Spleen (tissue), 11 donors: ENCODE data around the gene KDM1B. TPM values are rescaled to one million over a fixed set of nuclear protein-coding genes. Genes with fewer than 3 reads are reported as not detected.

Experiments
- DNase-seq: peaks from one replicate; pipeline ENCODE4 v3.0.0-alpha.2; 2020
- H3K27ac ChIP-seq, 8 donors: fragments of 200-600 bp; sonication (generic) in 7 of 8; 1 replicate in 4 of 8; 2 replicates in 4 of 8; pipeline versions ENCODE4 v1.5.0 to v1.8.0; 2016 to 2021; ENCODE audit warnings: inconsistent platforms in 4 of 8, mild to moderate bottlenecking in 4 of 8, moderate library complexity in 1 of 8
- H3K27me3 ChIP-seq, 7 donors: fragments of 200-600 bp; sonication (generic) in 6 of 7; replicated peaks in 1 of 7; 1 replicate in 4 of 7; 2 replicates in 3 of 7; pipeline versions ENCODE4 v1.5.0 to v1.8.0; 2016 to 2021; ENCODE audit warnings: inconsistent platforms in 3 of 7, mild to moderate bottlenecking in 1 of 7
- H3K36me3 ChIP-seq, 6 donors: fragments of 200-600 bp; sonication (generic) in 5 of 6; 1 replicate in 4 of 6; 2 replicates in 2 of 6; pipeline versions ENCODE4 v1.5.0 to v1.8.0; 2016 to 2021; ENCODE audit warnings: inconsistent platforms in 2 of 6
- H3K4me1 ChIP-seq, 6 donors: fragments of 200-600 bp; sonication (generic) in 5 of 6; 1 replicate in 3 of 6; 2 replicates in 3 of 6; pipeline versions ENCODE4 v1.5.0 to v1.8.0; 2016 to 2021; ENCODE audit warnings: inconsistent platforms in 3 of 6
- H3K4me3 ChIP-seq, 8 donors: fragments of 200-600 bp; sonication (generic) in 7 of 8; 1 replicate in 4 of 8; 2 replicates in 4 of 8; pipeline versions ENCODE4 v1.5.0 to v1.8.0; 2016 to 2021; ENCODE audit warnings: inconsistent platforms in 4 of 8, mild to moderate bottlenecking in 4 of 8, moderate library complexity in 2 of 8
- H3K9me3 ChIP-seq, 8 donors: fragments of 200-600 bp; sonication (generic) in 7 of 8; 1 replicate in 4 of 8; 2 replicates in 4 of 8; pipeline versions ENCODE4 v1.5.0 to v1.8.0; 2016 to 2021; ENCODE audit warnings: inconsistent platforms in 4 of 8
- POLR2A ChIP-seq, 3 donors: fragments of 450-650 bp; IDR thresholded peaks; one replicate each; pipeline ENCODE4 v1.5.1; 2017; ENCODE audit warnings: antibody characterized with exemption in 3 of 3, mild to moderate bottlenecking in 1 of 3
- POLR2AphosphoS5 ChIP-seq, 3 donors: sonication (generic); formaldehyde crosslinking; IDR thresholded peaks; one replicate each; pipeline ENCODE4 v1.5.1; 2017; ENCODE audit warnings: antibody characterized with exemption in 3 of 3
- WGBS, 5 donors: extraction: QIAGEN DNeasy Blood & Tissue Kit in 3 of 5; methylation state at CpG; one replicate each; pipeline versions ENCODE4 v1.1.5 to v1.1.7; 2013 to 2018; 5-methylcytosine and 5-hydroxymethylcytosine counted together
- intact Hi-C: fragments of 100-400 bp; cut with DNase I; formaldehyde crosslinking; loops from one replicate; pipeline ENCODE4 v1.15.0; 2023; ENCODE audit warnings: low total_unique reads
- polyA plus RNA-seq, 3 donors: library from polyadenylated mRNA; stranded (reverse); fragments of 200-250 nt; gene quantifications; one replicate each; pipeline ENCODE4 v1.2.1, GENCODE V29; 2013
- total RNA-seq, 7 donors: library from RNA; depleted of rRNA in 3 of 7; stranded (reverse); fragments of >200 nt in 3 of 7; fragmentation: NEBNext Ultra II Directional in 4 of 7; extraction: Animal tissue kit (Norgen Biotek cat#: 25700) in 4 of 7; gene quantifications; one replicate each; pipeline versions ENCODE4 v1.1.0 to v1.2.1, GENCODE V29; 2016 to 2021
- TF ChIP-seq, protein P1 (sequence below), 11 experiments: fragments of 200-600 bp in 7 of 11; fragments of 450-650 bp in 4 of 11; sonication (generic) in 4 of 11; IDR thresholded peaks in 8 of 11; conservative IDR thresholded peaks in 3 of 11; 1 replicate in 7 of 11; 2 replicates in 4 of 11; pipeline versions ENCODE4 v1.4.0 to v1.8.0; 2016 to 2021; ENCODE audit warnings: antibody characterized with exemption in 11 of 11, inconsistent platforms in 4 of 11, mild to moderate bottlenecking in 1 of 11
- donor health status: healthy with polysubstance abuse.
- donor health status: DM: no; HTN: no; CAD: no; lungs with moderate emphysema.
- donor health status: DM: no; HTN: no; CAD: no.
- donor health status: Bipolar disorder and iron deficiency.
- donor health status: healthy.
- donor health status: DM: no; HTN: no; CAD: no.
- donor health status: DM: yes; HTN: yes; CAD: no.

The KDM1B gene
- total and polyA plus RNA-seq, 10 donors: 3.6 to 27.0 (median 19.7) TPM

DNA sequence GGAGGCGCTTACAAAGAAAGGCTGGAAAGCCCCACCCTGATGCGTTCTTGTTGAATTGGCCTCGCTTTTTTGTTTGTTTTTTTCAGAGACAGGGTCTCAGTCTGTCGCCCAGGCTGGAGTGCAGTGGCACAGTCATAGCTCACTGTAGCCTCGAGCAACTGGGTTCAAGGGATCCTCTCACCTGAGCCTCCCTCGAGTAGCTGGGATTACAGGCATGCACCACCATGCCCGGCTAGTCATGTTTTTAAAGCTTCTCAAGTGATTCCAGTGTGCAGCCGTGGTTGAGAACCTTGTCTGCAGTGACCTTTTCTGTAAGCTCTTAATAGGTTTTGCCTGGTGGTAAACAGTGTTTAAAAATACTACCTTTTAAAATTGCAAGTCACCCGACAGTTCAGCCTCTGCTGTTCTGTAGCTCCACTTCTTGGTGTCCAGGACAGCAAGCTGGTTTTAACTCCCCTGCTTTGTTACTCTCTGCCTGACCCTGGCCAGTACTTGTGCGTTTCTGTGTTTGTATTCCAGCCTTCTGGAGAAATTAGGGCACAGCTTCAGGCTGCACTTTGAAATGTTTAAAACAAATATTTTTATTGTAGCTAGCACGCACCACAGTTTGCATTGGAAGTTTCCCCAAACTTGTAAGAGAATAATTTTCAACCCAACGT is 54.4 kb downstream of the KDM1B start:
- WGBS, 5 donors: 89 to 92% (median 91%) methylated on average over 12 of the region's 12 CpGs
- H3K4me1 ChIP-seq: peaks cover 0 to 13% (median under 1%) of the 10 kb centered on the region in 6 donors

GRCh38 chr6:18210707-18211106 is 55.5 kb downstream of the KDM1B start:
- H3K27me3 ChIP-seq: no peaks in the 10 kb centered on the region
- H3K4me1 ChIP-seq: peaks cover 0 to 24% (median 10%) of the 10 kb centered on the region in 6 donors
- WGBS, 5 donors: 92 to 95% (median 93%) methylated on average over 5 of the region's 5 CpGs
- H3K4me3 ChIP-seq: no peak overlapping the region
- DNase-seq: no peak
- intact Hi-C loops: no loop called here
- H3K36me3 ChIP-seq: peaks cover 0 to 97% (median 41%) of the 10 kb centered on the region in 6 donors
- no peaks in the 10 kb centered on the region for H3K9me3 ChIP-seq
- TF ChIP-seq POLR2AphosphoS5 (IDR thresholded peaks at IDR 0.05): no peak
- TF ChIP-seq POLR2A (IDR thresholded peaks at IDR 0.05): no peak
- TF ChIP-seq, protein P1, sequence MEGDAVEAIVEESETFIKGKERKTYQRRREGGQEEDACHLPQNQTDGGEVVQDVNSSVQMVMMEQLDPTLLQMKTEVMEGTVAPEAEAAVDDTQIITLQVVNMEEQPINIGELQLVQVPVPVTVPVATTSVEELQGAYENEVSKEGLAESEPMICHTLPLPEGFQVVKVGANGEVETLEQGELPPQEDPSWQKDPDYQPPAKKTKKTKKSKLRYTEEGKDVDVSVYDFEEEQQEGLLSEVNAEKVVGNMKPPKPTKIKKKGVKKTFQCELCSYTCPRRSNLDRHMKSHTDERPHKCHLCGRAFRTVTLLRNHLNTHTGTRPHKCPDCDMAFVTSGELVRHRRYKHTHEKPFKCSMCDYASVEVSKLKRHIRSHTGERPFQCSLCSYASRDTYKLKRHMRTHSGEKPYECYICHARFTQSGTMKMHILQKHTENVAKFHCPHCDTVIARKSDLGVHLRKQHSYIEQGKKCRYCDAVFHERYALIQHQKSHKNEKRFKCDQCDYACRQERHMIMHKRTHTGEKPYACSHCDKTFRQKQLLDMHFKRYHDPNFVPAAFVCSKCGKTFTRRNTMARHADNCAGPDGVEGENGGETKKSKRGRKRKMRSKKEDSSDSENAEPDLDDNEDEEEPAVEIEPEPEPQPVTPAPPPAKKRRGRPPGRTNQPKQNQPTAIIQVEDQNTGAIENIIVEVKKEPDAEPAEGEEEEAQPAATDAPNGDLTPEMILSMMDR (IDR thresholded peaks at IDR 0.05 in 8 of 11, conservative IDR thresholded peaks at IDR 0.05 in 3 of 11): no peak
- H3K27ac ChIP-seq: no peak overlapping the region

More for the DNA sequence above, 54.4 kb downstream of the KDM1B start:
- no peaks in the 10 kb centered on the region for H3K27me3 ChIP-seq
- no peak overlapping the region for H3K4me3 ChIP-seq
- DNase-seq: no peak
- no peaks in the 10 kb centered on the region for H3K9me3 ChIP-seq
- peaks cover 0 to 98% (median 43%) of the 10 kb centered on the region in 6 donors for H3K36me3 ChIP-seq
- TF ChIP-seq POLR2AphosphoS5 (IDR thresholded peaks at IDR 0.05) (no peak), POLR2A (IDR thresholded peaks at IDR 0.05) (no peak)
- TF ChIP-seq, protein P1 (IDR thresholded peaks at IDR 0.05 in 8 of 11, conservative IDR thresholded peaks at IDR 0.05 in 3 of 11): no peak
- H3K27ac ChIP-seq: no peak overlapping the region
- intact Hi-C loops: no loop called here

DNA sequence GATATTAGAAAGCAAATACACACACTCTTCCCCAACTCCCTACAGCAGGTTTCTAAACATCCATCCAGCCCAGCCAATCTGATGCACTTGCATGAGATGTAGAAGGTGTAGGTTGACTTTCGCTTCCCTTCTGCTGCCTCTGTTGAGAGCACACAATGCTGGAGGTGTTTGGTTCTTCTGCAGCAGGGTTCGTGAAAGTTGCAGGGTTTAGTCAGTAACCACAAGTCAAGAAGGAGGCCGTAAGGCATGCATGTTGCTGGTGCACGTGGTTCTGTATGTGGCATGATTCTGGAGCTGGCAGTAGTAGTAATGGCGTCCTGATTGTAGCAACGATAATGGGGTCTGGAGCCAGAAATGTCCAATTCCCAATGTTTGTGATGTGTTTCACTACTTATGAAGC is 56.1 kb downstream of the KDM1B start:
- Histone ChIP-seq H3K36me3 (peaks cover 0 to 96% (median 36%) of the 10 kb centered on the region in 6 donors), H3K9me3 (no peaks in the 10 kb centered on the region), H3K27ac (no peak overlapping the region), H3K4me3 (no peak overlapping the region), H3K4me1 (peaks cover 0 to 30% (median 16%) of the 10 kb centered on the region in 6 donors), H3K27me3 (no peaks in the 10 kb centered on the region)
- intact Hi-C loops: no loop called here
- no peak for DNase-seq
- no peak for TF ChIP-seq POLR2AphosphoS5 (IDR thresholded peaks at IDR 0.05)
- TF ChIP-seq, protein P1 (IDR thresholded peaks at IDR 0.05 in 8 of 11, conservative IDR thresholded peaks at IDR 0.05 in 3 of 11): no peak
- TF ChIP-seq POLR2A (IDR thresholded peaks at IDR 0.05): no peak
- WGBS, 5 donors: 76 to 88% (median 85%) methylated on average over 6 of the region's 6 CpGs

DNA sequence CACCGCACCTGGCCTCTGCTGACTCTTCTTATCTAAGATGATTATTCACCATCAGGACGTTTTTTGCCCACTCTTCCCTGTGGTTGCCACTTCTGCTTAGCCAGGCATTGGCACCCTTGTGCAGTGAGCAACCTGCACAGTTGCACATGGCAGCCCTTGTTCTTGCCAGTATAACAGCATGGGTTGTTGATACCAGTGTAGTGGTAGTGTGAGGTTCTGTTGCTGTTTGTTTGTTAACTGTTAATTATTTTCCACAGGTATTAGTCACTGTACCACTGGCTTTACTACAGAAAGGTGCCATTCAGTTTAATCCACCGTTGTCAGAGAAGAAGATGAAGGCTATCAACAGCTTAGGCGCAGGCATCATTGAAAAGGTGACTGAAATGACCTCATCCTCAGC is 57.0 kb downstream of the KDM1B start:
- H3K4me1 ChIP-seq: peaks cover 0 to 30% (median 16%) of the 10 kb centered on the region in 6 donors
- no peak for TF ChIP-seq POLR2AphosphoS5 (IDR thresholded peaks at IDR 0.05)
- TF ChIP-seq POLR2A (IDR thresholded peaks at IDR 0.05): no peak
- TF ChIP-seq, protein P1 (IDR thresholded peaks at IDR 0.05 in 8 of 11, conservative IDR thresholded peaks at IDR 0.05 in 3 of 11): no peak
- no peak overlapping the region for H3K4me3 ChIP-seq
- WGBS, 5 donors: 80 to 89% (median 86%) methylated on average over 4 of the region's 4 CpGs
- no peak for DNase-seq
- H3K9me3 ChIP-seq: no peaks in the 10 kb centered on the region
- no peaks in the 10 kb centered on the region for H3K27me3 ChIP-seq
- no peak overlapping the region for H3K27ac ChIP-seq
- intact Hi-C loops: no loop called here
- peaks cover 0 to 96% (median 31%) of the 10 kb centered on the region in 6 donors for H3K36me3 ChIP-seq
